DOHH2 (cell line): ENCODE results near the gene FBRSL1.
A peak's percentile ranks its signal among the peaks of the same experiment; 100 is the strongest.

Experiments used
- H3F3A ChIP-seq: fragments of 200-600 bp; sonication (generic), shearing (Covaris generic); 2 replicates; pipeline ENCODE4 v1.6.0; 2016; ENCODE audit warnings: antibody characterized with exemption, mild to moderate bottlenecking; ENCODE audit not compliant: control insufficient read depth, insufficient read depth
- H3K27ac ChIP-seq: fragments of 200-600 bp; sonication (generic); 2 replicates; pipeline ENCODE4 v1.5.1; 2014; ENCODE audit warnings: low read depth, mild to moderate bottlenecking, low read length, moderate library complexity
- H3K27me3 ChIP-seq: fragments of 200-600 bp; sonication (generic); 2 replicates; pipeline ENCODE4 v1.6.1; 2014; ENCODE audit warnings: mild to moderate bottlenecking, low read length, mixed read lengths; ENCODE audit not compliant: control insufficient read depth
- H3K36me3 ChIP-seq: fragments of 200-600 bp; sonication (generic); 2 replicates; pipeline ENCODE4 v1.6.1; 2014; ENCODE audit warnings: mild to moderate bottlenecking, low read length, moderate library complexity, mixed read lengths; ENCODE audit not compliant: control insufficient read depth
- H3K4me1 ChIP-seq: fragments of 200-600 bp; sonication (generic); 2 replicates; pipeline ENCODE4 v1.6.1; 2014; ENCODE audit warnings: mild to moderate bottlenecking, low read length, mixed read lengths; ENCODE audit not compliant: control insufficient read depth
- H3K4me2 ChIP-seq: fragments of 200-600 bp; sonication (generic); 2 replicates; pipeline ENCODE4 v1.6.0; 2014; ENCODE audit warnings: mild to moderate bottlenecking, low read length, moderate library complexity
- H3K4me3 ChIP-seq: fragments of 200-600 bp; sonication (generic); 2 replicates; pipeline ENCODE4 v1.5.1; 2014; ENCODE audit warnings: mild to moderate bottlenecking, low read length, mixed read lengths
- H3K79me2 ChIP-seq: fragments of 200-600 bp; sonication (generic); 2 replicates; pipeline ENCODE4 v1.6.1; 2014; ENCODE audit warnings: mild to moderate bottlenecking, low read length, mixed read lengths; ENCODE audit not compliant: control insufficient read depth
- H3K9me2 ChIP-seq: fragments of 200-600 bp; sonication (generic); replicated peaks from 2 replicates; pipeline ENCODE4 v1.6.1; 2014; ENCODE audit warnings: mild to moderate bottlenecking, low read length, mixed read lengths; ENCODE audit not compliant: control insufficient read depth
- H3K9me3 ChIP-seq: fragments of 200-600 bp; sonication (generic); 2 replicates; pipeline ENCODE4 v1.6.1; 2014; ENCODE audit warnings: antibody characterized with exemption, low read length, mixed read lengths; ENCODE audit not compliant: control insufficient read depth, insufficient read depth
- H4K20me1 ChIP-seq: fragments of 200-600 bp; sonication (generic); 2 replicates; pipeline ENCODE4 v1.6.0; 2014; ENCODE audit warnings: low read depth, mild to moderate bottlenecking, antibody characterized with exemption, low read length, moderate library complexity; ENCODE audit not compliant: control insufficient read depth, insufficient read depth
- CTCF ChIP-seq: fragments of 200-600 bp; sonication (generic); IDR thresholded peaks from one replicate; pipeline ENCODE4 v1.5.1; 2014; ENCODE audit warnings: antibody characterized with exemption, mild to moderate bottlenecking, low read depth, low read length; ENCODE audit not compliant: poor library complexity, severe bottlenecking
- EZH2phosphoT487 ChIP-seq: fragments of 200-600 bp; sonication (generic); IDR thresholded peaks from 2 replicates; pipeline ENCODE4 v1.6.1; 2017; ENCODE audit warnings: borderline replicate concordance, mild to moderate bottlenecking, antibody characterized with exemption, low read length, moderate library complexity, mixed read lengths

The FBRSL1 gene

GRCh38 chr12:132507161-132507538 is 17.2 kb downstream of the FBRSL1 start:
- Histone ChIP-seq H3K4me2 (peak overlapping the region; percentile 58), H3K36me3 (peaks cover 3% of the 10 kb centered on the region; the same call in 1 of the 2 replicates), H3F3A (no peaks in the 10 kb centered on the region), H3K9me3 (no peaks in the 10 kb centered on the region), H3K27me3 (no peaks in the 10 kb centered on the region), H3K79me2 (peaks cover 52% of the 10 kb centered on the region), H3K4me1 (peaks cover 20% of the 10 kb centered on the region), H4K20me1 (peaks cover 17% of the 10 kb centered on the region; the same call in 1 of the 2 replicates), H3K4me3 (peak overlapping the region; percentile 30; the same call in 1 of the 2 replicates), H3K27ac (no peak overlapping the region), H3K9me2 (no peaks in the 10 kb centered on the region)
- TF ChIP-seq EZH2phosphoT487 = no peak
- TF ChIP-seq CTCF = no peak

GRCh38 chr12:132507656-132508490 is 17.9 kb downstream of the FBRSL1 start:
- Histone ChIP-seq H3K4me1 (peaks cover 18% of the 10 kb centered on the region), H3K36me3 (peaks cover 3% of the 10 kb centered on the region; the same call in 1 of the 2 replicates), H3K4me2 (no peak overlapping the region), H3K27ac (no peak overlapping the region), H3K9me3 (no peaks in the 10 kb centered on the region), H3K4me3 (no peak overlapping the region), H4K20me1 (peaks cover 14% of the 10 kb centered on the region; the same call in 1 of the 2 replicates), H3K79me2 (peaks cover 46% of the 10 kb centered on the region), H3F3A (no peaks in the 10 kb centered on the region), H3K27me3 (no peaks in the 10 kb centered on the region), H3K9me2 (no peaks in the 10 kb centered on the region)
- TF ChIP-seq EZH2phosphoT487 (no peak), CTCF (peak; percentile 34)

GRCh38 chr12:132508491-132508740 is 18.5 kb downstream of the FBRSL1 start:
- no peak overlapping the region for H3K4me3 ChIP-seq
- H3K9me2 ChIP-seq = no peaks in the 10 kb centered on the region
- no peak overlapping the region for H3K27ac ChIP-seq
- peaks cover 18% of the 10 kb centered on the region for H3K4me1 ChIP-seq
- no peaks in the 10 kb centered on the region for H3K27me3 ChIP-seq
- H4K20me1 ChIP-seq = peaks cover 12% of the 10 kb centered on the region; the same call in 1 of the 2 replicates
- no peak for TF ChIP-seq EZH2phosphoT487
- TF ChIP-seq CTCF = no peak
- H3K36me3 ChIP-seq = peaks cover 3% of the 10 kb centered on the region; the same call in 1 of the 2 replicates
- H3K4me2 ChIP-seq = no peak overlapping the region
- H3F3A ChIP-seq = no peaks in the 10 kb centered on the region
- no peaks in the 10 kb centered on the region for H3K9me3 ChIP-seq
- H3K79me2 ChIP-seq = peaks cover 41% of the 10 kb centered on the region
